Endothelial cell of umbilical vein (primary cell): Measurements from ENCODE around the gene ITIH6. TPM values are rescaled to one million over a fixed set of nuclear protein-coding genes. Genes with fewer than 3 reads are reported as not detected.
"Not testable (repeated sequence)": the region's sequence is repeated elsewhere in the genome, so short reads cannot be mapped to it uniquely, and the experiment has no call there.

Experiments used
- BruUV-seq: library from RNA; stranded (reverse); fragments of 400-500 nt; replicated peaks from 2 replicates; lab custom pipeline; 2021; lab: Mats Ljungman, UMichigan
- CTCF ChIA-PET: fragments of 300-600, 350-600 bp; sonication (Branson Sonifier 250); formaldehyde crosslinking; loops from one replicate; lab custom pipeline; 2021; ENCODE audit warnings: antibody characterized with exemption, inconsistent platforms; lab: Charles Lee
- POLR2A ChIA-PET: fragments of 300-600, 350-600 bp; sonication (Branson Sonifier 250); formaldehyde crosslinking; loops from one replicate; lab custom pipeline; 2021; ENCODE audit warnings: antibody characterized with exemption, inconsistent platforms; lab: Charles Lee
- DNase-seq: peaks from one replicate; pipeline ENCODE4 v3.0.0-alpha.2; 2011; ENCODE audit warnings: low read depth, low spot score
- FAIRE-seq: peaks from 2 replicates; lab custom pipeline; 2011; peaks lifted over from hg19 to GRCh38; lab: Jason Lieb, UNC
- H2AFZ ChIP-seq: 2 replicates; pipeline ENCODE4 v1.6.0; 2012; ENCODE audit warnings: low read depth, low read length, control low read depth, inconsistent platforms
- H3K27ac ChIP-seq: 2 replicates; pipeline ENCODE4 v1.5.1; 2011; ENCODE audit warnings: low read depth, mild to moderate bottlenecking, control low read depth, low read length, moderate library complexity; ENCODE audit not compliant: insufficient read depth
- H3K27me3 ChIP-seq, 2 experiments: 2 replicates each; pipeline versions ENCODE4 v1.6.0 to v1.6.1; 2011; ENCODE audit warnings: low read length in 2 of 2, mixed read lengths in 1 of 2; ENCODE audit not compliant: control insufficient read depth in 2 of 2, insufficient read depth in 2 of 2
- H3K36me3 ChIP-seq, 2 experiments: 2 replicates in 1 of 2; 3 replicates in 1 of 2; pipeline ENCODE4 v1.5.1; 2011; ENCODE audit warnings: low read length in 2 of 2, mild to moderate bottlenecking in 1 of 2, moderate library complexity in 1 of 2; ENCODE audit not compliant: control insufficient read depth in 2 of 2, insufficient read depth in 2 of 2; ENCODE audit errors: extremely low read depth in 1 of 2
- H3K4me1 ChIP-seq: 3 replicates; pipeline ENCODE4 v1.5.1; 2011; ENCODE audit warnings: mild to moderate bottlenecking, low read length; ENCODE audit not compliant: control insufficient read depth, insufficient read depth; ENCODE audit errors: extremely low read depth
- H3K4me2 ChIP-seq: 2 replicates; pipeline ENCODE4 v1.6.1; 2011; ENCODE audit warnings: low read length, control low read depth, mixed read lengths; ENCODE audit not compliant: insufficient read depth
- H3K4me3 ChIP-seq, 3 experiments: fragments of 200-600 bp in 1 of 3; sonication (generic), shearing (Covaris generic) in 1 of 3; replicated peaks in 1 of 3; 2 replicates each; pipeline ENCODE4 v1.5.1; 2011 to 2016; ENCODE audit warnings: control low read depth in 3 of 3, low read length in 3 of 3, mild to moderate bottlenecking in 2 of 3, inconsistent platforms in 1 of 3, low read depth in 1 of 3, moderate library complexity in 1 of 3; ENCODE audit not compliant: insufficient read depth in 1 of 3
- H3K79me2 ChIP-seq: 2 replicates; pipeline ENCODE4 v1.6.0; 2012; ENCODE audit warnings: low read length, inconsistent platforms; ENCODE audit not compliant: control insufficient read depth, insufficient read depth
- H3K9ac ChIP-seq: replicated peaks from 2 replicates; pipeline ENCODE3; 2011; ENCODE audit warnings: low read length, control low read depth; ENCODE audit not compliant: insufficient read depth; ENCODE audit errors: extremely low read depth
- H3K9me1 ChIP-seq: replicated peaks from 3 replicates; pipeline ENCODE4 v1.6.0; 2011; ENCODE audit warnings: mild to moderate bottlenecking, low read length; ENCODE audit not compliant: control insufficient read depth, insufficient read depth; ENCODE audit errors: extremely low read depth
- H3K9me3 ChIP-seq: replicated peaks from 2 replicates; pipeline ENCODE4 v1.5.1; 2012; ENCODE audit warnings: low read length, inconsistent platforms; ENCODE audit not compliant: control insufficient read depth, insufficient read depth
- H4K20me1 ChIP-seq: replicated peaks from 2 replicates; pipeline ENCODE3; 2011; ENCODE audit warnings: mild to moderate bottlenecking, low read length; ENCODE audit not compliant: control insufficient read depth, insufficient read depth; ENCODE audit errors: extremely low read depth
- FOS ChIP-seq: IDR thresholded peaks from 2 replicates; pipeline ENCODE4 v1.6.1; 2011; ENCODE audit warnings: mild to moderate bottlenecking, low read length, moderate library complexity, borderline replicate concordance; ENCODE audit not compliant: insufficient read depth
- MYC ChIP-seq: IDR thresholded peaks from one replicate; pipeline ENCODE4 v1.6.1; 2011; ENCODE audit warnings: mild to moderate bottlenecking, low read depth, low read length
- dilution Hi-C: fragments of 300-500 bp; cut with MboI; formaldehyde crosslinking; loops from one replicate; pipeline ENCODE4 v1.15.0; 2019; ENCODE audit warnings: low sequenced_read_pairs; ENCODE audit not compliant: extremely low pct_ligation_motif_present
- intact Hi-C: fragments of 100-400 bp; cut with micrococcal nuclease; formaldehyde crosslinking; loops from one replicate; pipeline ENCODE4 v1.10.0; 2022
- polyA plus RNA-seq, 4 experiments: library from polyadenylated mRNA; depleted of rRNA in 3 of 4; stranded (reverse) in 3 of 4; unstranded in 1 of 4; fragments of >200 nt; gene quantifications; 2 replicates each; pipeline versions ENCODE4 v1.2.1 to v1.2.3, GENCODE V29; 2011 to 2012; ENCODE audit warnings: missing spikeins in 1 of 4
- total RNA-seq: library from RNA; stranded (reverse); gene quantifications from 2 replicates; pipeline ENCODE4 v1.2.3, GENCODE V29; 2021

Gene ITIH6
- total and polyA plus RNA-seq, 2 donors (not counting 3 experiments of a cell fraction or from before 2014, with no cell fraction given): not detected

DNA sequence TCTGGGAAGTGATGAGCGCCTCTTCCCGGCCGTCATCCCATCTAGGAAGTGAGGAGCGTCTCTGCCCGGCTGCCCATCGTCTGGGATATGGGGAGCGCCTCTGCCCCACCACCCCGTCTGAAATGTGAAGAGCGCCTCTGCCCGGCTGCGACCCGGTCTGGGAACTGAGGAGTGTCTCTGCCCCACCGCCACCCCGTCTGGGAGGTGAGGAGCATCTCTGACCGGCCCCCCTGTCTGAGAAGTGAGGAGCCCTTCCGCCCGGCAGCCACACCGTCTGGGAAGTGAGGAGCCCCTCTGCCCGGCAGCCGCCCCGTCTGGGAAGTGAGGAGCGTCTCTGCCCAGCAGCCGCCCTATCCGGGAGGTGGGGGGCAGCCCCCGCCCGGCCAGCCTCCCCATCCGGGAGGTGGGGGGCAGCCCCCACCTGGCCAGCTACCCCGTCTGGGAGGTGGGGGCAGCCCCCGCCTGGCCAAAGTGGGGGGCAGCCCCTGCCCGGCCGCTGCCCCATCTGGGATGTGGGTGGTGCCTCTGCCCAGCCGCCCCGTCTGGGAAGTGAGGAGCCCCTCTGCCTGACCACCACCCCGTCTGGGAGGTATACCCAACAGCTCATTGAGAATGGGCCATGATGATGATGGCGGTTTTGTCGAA is 61.6 kb downstream of the ITIH6 start:
- H3K4me1 ChIP-seq, POLR2A ChIA-PET, BruUV-seq, H3K4me2 ChIP-seq, DNase-seq, H3K36me3 ChIP-seq, H3K9me3 ChIP-seq, CTCF ChIA-PET, H2AFZ ChIP-seq, H4K20me1 ChIP-seq, FAIRE-seq, H3K27ac ChIP-seq, dilution Hi-C loops, H3K9me1 ChIP-seq, H3K79me2 ChIP-seq, H3K27me3 ChIP-seq, intact Hi-C loops, H3K9ac ChIP-seq, H3K4me3 ChIP-seq: not testable (repeated sequence)

DNA sequence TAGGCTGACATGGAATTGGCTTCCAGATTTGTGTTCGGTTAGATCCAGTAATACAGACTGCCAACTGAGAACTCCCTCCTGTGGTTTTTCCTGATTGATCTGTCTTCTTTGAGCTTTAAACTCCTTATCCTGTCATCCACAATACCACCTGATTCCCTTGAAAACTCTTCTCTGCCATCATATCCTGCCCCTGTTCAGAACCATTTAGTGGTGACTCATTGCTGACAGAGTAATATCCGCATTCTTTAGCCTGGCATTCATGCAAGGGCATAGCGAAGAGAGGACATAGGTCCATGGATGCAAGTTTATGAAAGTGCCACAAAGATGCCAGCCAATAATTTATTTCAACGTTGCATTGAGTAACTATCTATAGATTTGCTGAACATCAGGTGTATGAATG is 76.6 kb downstream of the ITIH6 start:
- Histone ChIP-seq H3K4me3 (no peak overlapping the region), H3K36me3 (no peaks in the 10 kb centered on the region), H3K9me1 (no peaks in the 10 kb centered on the region), H3K79me2 (no peaks in the 10 kb centered on the region), H4K20me1 (no peaks in the 10 kb centered on the region), H3K9ac (no peak overlapping the region), H2AFZ (no peak overlapping the region), H3K27me3 (no peaks in the 10 kb centered on the region), H3K27ac (no peak overlapping the region), H3K9me3 (no peaks in the 10 kb centered on the region), H3K4me2 (no peak overlapping the region), H3K4me1 (no peaks in the 10 kb centered on the region)
- FAIRE-seq: peak; percentile 59
- ChIA-PET CTCF (no interaction called here), POLR2A (no interaction called here)
- intact Hi-C loops (no loop called here), dilution Hi-C loops (no loop called here)
- BruUV-seq: no TSS peak
- no peak for DNase-seq
- TF ChIP-seq MYC (no peak), FOS (peak; percentile 20)
